ENCODE data around the gene CACNG4.

- TF ChIP-seq EZH2 (IDR thresholded peaks at IDR 0.05) = no peak
- TF ChIP-seq EGR1 (IDR thresholded peaks at IDR 0.05; ENCODE audit: low read depth) = no peak
- TF ChIP-seq POLR2AphosphoS5 (IDR thresholded peaks at IDR 0.05; ENCODE audit: low read depth, low read length) = no peak
- TF ChIP-seq, protein P1, sequence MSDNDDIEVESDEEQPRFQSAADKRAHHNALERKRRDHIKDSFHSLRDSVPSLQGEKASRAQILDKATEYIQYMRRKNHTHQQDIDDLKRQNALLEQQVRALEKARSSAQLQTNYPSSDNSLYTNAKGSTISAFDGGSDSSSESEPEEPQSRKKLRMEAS (IDR thresholded peaks at IDR 0.05) = no peak
- no peak for TF ChIP-seq EZH2phosphoT487 (IDR thresholded peaks at IDR 0.05; ENCODE audit: borderline replicate concordance)
- no peak for TF ChIP-seq CTCF (IDR thresholded peaks at IDR 0.05 in 2 of 3, conservative IDR thresholded peaks at IDR 0.05 in 1 of 3; ENCODE audit: borderline replicate concordance in 1 of 3, insufficient read depth in 1 of 3, low read depth in 2 of 3, low read length in 2 of 3)
- TF ChIP-seq, protein P2, sequence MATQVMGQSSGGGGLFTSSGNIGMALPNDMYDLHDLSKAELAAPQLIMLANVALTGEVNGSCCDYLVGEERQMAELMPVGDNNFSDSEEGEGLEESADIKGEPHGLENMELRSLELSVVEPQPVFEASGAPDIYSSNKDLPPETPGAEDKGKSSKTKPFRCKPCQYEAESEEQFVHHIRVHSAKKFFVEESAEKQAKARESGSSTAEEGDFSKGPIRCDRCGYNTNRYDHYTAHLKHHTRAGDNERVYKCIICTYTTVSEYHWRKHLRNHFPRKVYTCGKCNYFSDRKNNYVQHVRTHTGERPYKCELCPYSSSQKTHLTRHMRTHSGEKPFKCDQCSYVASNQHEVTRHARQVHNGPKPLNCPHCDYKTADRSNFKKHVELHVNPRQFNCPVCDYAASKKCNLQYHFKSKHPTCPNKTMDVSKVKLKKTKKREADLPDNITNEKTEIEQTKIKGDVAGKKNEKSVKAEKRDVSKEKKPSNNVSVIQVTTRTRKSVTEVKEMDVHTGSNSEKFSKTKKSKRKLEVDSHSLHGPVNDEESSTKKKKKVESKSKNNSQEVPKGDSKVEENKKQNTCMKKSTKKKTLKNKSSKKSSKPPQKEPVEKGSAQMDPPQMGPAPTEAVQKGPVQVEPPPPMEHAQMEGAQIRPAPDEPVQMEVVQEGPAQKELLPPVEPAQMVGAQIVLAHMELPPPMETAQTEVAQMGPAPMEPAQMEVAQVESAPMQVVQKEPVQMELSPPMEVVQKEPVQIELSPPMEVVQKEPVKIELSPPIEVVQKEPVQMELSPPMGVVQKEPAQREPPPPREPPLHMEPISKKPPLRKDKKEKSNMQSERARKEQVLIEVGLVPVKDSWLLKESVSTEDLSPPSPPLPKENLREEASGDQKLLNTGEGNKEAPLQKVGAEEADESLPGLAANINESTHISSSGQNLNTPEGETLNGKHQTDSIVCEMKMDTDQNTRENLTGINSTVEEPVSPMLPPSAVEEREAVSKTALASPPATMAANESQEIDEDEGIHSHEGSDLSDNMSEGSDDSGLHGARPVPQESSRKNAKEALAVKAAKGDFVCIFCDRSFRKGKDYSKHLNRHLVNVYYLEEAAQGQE (IDR thresholded peaks at IDR 0.05; ENCODE audit: low read depth) = no peak
- no peak for TF ChIP-seq JUND (IDR thresholded peaks at IDR 0.05)
- TF ChIP-seq CBX3 (IDR thresholded peaks at IDR 0.05; ENCODE audit: low read depth) = no peak
- no peak for TF ChIP-seq ZBTB33 (IDR thresholded peaks at IDR 0.05; ENCODE audit: extremely low read depth, insufficient replicate concordance, low read length)
- no peak for TF ChIP-seq ZNF274 (IDR thresholded peaks at IDR 0.05; ENCODE audit: low read depth, low read length)
Observed at GRCh38 chr17:67069603-67070136, 105.2 kb downstream of the CACNG4 start.

Measured in HCT116 (cell line).